H1 (cell line): ENCODE results near the gene ZNRF2. TPM values are rescaled to one million over a fixed set of nuclear protein-coding genes. Genes with fewer than 3 reads are reported as not detected.
"Not testable (repeated sequence)": the region's sequence is repeated elsewhere in the genome, so short reads cannot be mapped to it uniquely, and the experiment has no call there.

Source experiments
- CTCF ChIA-PET: fragments of 300-600 bp; sonication (Branson Sonifier 250); formaldehyde crosslinking; loops from one replicate; lab custom pipeline; 2021; ENCODE audit not compliant: partially characterized antibody; lab: Charles Lee
- POLR2A ChIA-PET: fragments of 300-600 bp; sonication (Branson Sonifier 250); formaldehyde crosslinking; loops from one replicate; lab custom pipeline; 2021; ENCODE audit warnings: inconsistent platforms; ENCODE audit not compliant: partially characterized antibody; lab: Charles Lee
- DNase-seq, 2 experiments: peaks; one replicate each; pipeline versions ENCODE4 v3.0.0 to v3.0.0-alpha.2; 2010 to 2022; ENCODE audit warnings: low spot score in 2 of 2, low read depth in 1 of 2, mixed read lengths in 1 of 2
- FAIRE-seq: peaks from 2 replicates; lab custom pipeline; 2011; peaks lifted over from hg19 to GRCh38; lab: Jason Lieb, UNC
- H2AFZ ChIP-seq: 2 replicates; pipeline ENCODE4 v1.8.1; 2012; ENCODE audit warnings: low read length, inconsistent platforms
- H2AK5ac ChIP-seq: 2 replicates; pipeline ENCODE4 v1.6.1; 2013; ENCODE audit warnings: low read depth, low read length
- H2BK120ac ChIP-seq: replicated peaks from 2 replicates; pipeline ENCODE3; 2013; ENCODE audit warnings: low read depth, low read length, inconsistent platforms
- H2BK12ac ChIP-seq: 2 replicates; pipeline ENCODE4 v1.6.1; 2013; ENCODE audit warnings: low read depth, low read length
- H2BK15ac ChIP-seq: 2 replicates; pipeline ENCODE4 v1.6.1; 2013; ENCODE audit warnings: low read length
- H2BK20ac ChIP-seq: 2 replicates; pipeline ENCODE4 v1.6.1; 2013; ENCODE audit warnings: low read length
- H2BK5ac ChIP-seq: 2 replicates; pipeline ENCODE4 v1.6.1; 2013; ENCODE audit warnings: low read depth, low read length
- H3K14ac ChIP-seq: 2 replicates; pipeline ENCODE4 v1.6.1; 2013; ENCODE audit warnings: inconsistent platforms; ENCODE audit not compliant: insufficient read length
- H3K18ac ChIP-seq: 2 replicates; pipeline ENCODE4 v1.6.1; 2013; ENCODE audit warnings: low read length; ENCODE audit errors: extremely low read depth
- H3K23ac ChIP-seq: 2 replicates; pipeline ENCODE4 v1.6.1; 2013; ENCODE audit warnings: inconsistent platforms; ENCODE audit not compliant: insufficient read length
- H3K23me2 ChIP-seq: 2 replicates; pipeline ENCODE4 v1.6.1; 2013; ENCODE audit warnings: low read depth, low read length
- H3K27ac ChIP-seq: 2 replicates; pipeline ENCODE4 v1.6.1; 2011; ENCODE audit warnings: low read depth, low read length, inconsistent platforms
- H3K27me3 ChIP-seq, 4 experiments: replicated peaks in 1 of 4; 1 replicate in 1 of 4; 2 replicates in 3 of 4; pipeline versions ENCODE4 v1.6.1 to v1.8.1; 2011 to 2013; ENCODE audit warnings: low read length in 3 of 4, mild to moderate bottlenecking in 3 of 4, inconsistent platforms in 2 of 4, mixed read lengths in 2 of 4, moderate library complexity in 1 of 4; ENCODE audit not compliant: control insufficient read depth in 3 of 4, insufficient read depth in 3 of 4; ENCODE audit errors: extremely low read depth in 1 of 4
- H3K36me3 ChIP-seq, 4 experiments: 2 replicates each; pipeline versions ENCODE4 v1.6.1 to v1.8.1; 2011 to 2013; ENCODE audit warnings: mild to moderate bottlenecking in 4 of 4, low read length in 3 of 4, moderate library complexity in 2 of 4, control low read depth in 1 of 4, inconsistent platforms in 1 of 4; ENCODE audit not compliant: insufficient read depth in 4 of 4, control insufficient read depth in 2 of 4
- H3K4ac ChIP-seq: replicated peaks from 2 replicates; pipeline ENCODE3; 2013; ENCODE audit warnings: low read length, low read depth, mixed read lengths, inconsistent platforms; ENCODE audit not compliant: insufficient read length
- H3K4me1 ChIP-seq, 4 experiments: replicated peaks in 1 of 4; 1 replicate in 1 of 4; 2 replicates in 3 of 4; pipeline versions ENCODE4 v1.6.1 to v1.8.1; 2011 to 2013; ENCODE audit warnings: low read length in 3 of 4, inconsistent platforms in 2 of 4, mixed read lengths in 1 of 4; ENCODE audit not compliant: insufficient read depth in 4 of 4, control insufficient read depth in 3 of 4
- H3K4me2 ChIP-seq, 2 experiments: 2 replicates each; pipeline versions ENCODE4 v1.6.1 to v1.8.1; 2011 to 2013; ENCODE audit warnings: low read depth in 2 of 2, low read length in 2 of 2, control low read depth in 1 of 2, inconsistent platforms in 1 of 2, mild to moderate bottlenecking in 1 of 2; ENCODE audit not compliant: insufficient read depth in 1 of 2
- H3K4me3 ChIP-seq, 4 experiments: fragments of 200-600, 300-600 bp in 1 of 4; sonication (generic), shearing (Covaris generic), sonication (Bioruptor Twin) in 1 of 4; 2 replicates each; pipeline versions ENCODE4 v1.5.1 to v1.8.1; 2011 to 2016; ENCODE audit warnings: low read length in 4 of 4, low read depth in 3 of 4, control low read depth in 2 of 4, inconsistent platforms in 2 of 4, mild to moderate bottlenecking in 2 of 4, mixed read lengths in 1 of 4, moderate library complexity in 1 of 4; ENCODE audit not compliant: insufficient read depth in 2 of 4; ENCODE audit errors: extremely low read depth in 1 of 4
- H3K56ac ChIP-seq: replicated peaks from 2 replicates; pipeline ENCODE3; 2013; ENCODE audit warnings: low read depth, mild to moderate bottlenecking, mixed read lengths, low read length, inconsistent platforms; ENCODE audit not compliant: insufficient read length
- H3K79me1 ChIP-seq: 2 replicates; pipeline ENCODE4 v1.6.1; 2013; ENCODE audit warnings: low read depth, low read length, control low read depth
- H3K79me2 ChIP-seq, 2 experiments: 2 replicates each; pipeline versions ENCODE4 v1.6.1 to v1.8.1; 2012 to 2013; ENCODE audit warnings: low read length in 2 of 2, mild to moderate bottlenecking in 2 of 2, inconsistent platforms in 1 of 2; ENCODE audit not compliant: insufficient read depth in 2 of 2, control insufficient read depth in 1 of 2
- H3K9ac ChIP-seq, 4 experiments: replicated peaks in 1 of 4; 1 replicate in 1 of 4; 2 replicates in 3 of 4; pipeline versions ENCODE4 v1.6.1 to v1.8.1; 2011 to 2013; ENCODE audit warnings: low read depth in 3 of 4, low read length in 3 of 4, control low read depth in 2 of 4, mild to moderate bottlenecking in 2 of 4, moderate library complexity in 2 of 4, inconsistent platforms in 1 of 4; ENCODE audit errors: extremely low read depth in 1 of 4
- H3K9me3 ChIP-seq, 2 experiments: 2 replicates each; pipeline versions ENCODE4 v1.6.1 to v1.8.1; 2012 to 2013; ENCODE audit warnings: mild to moderate bottlenecking in 2 of 2, moderate library complexity in 2 of 2, control low read depth in 1 of 2, inconsistent platforms in 1 of 2, low read depth in 1 of 2, low read length in 1 of 2, mixed read lengths in 1 of 2; ENCODE audit not compliant: insufficient read depth in 2 of 2
- H4K20me1 ChIP-seq, 2 experiments: replicated peaks in 1 of 2; 2 replicates each; pipeline versions ENCODE3 to v1.8.1; 2011 to 2013; ENCODE audit warnings: inconsistent platforms in 2 of 2, low read length in 2 of 2, mild to moderate bottlenecking in 1 of 2; ENCODE audit not compliant: insufficient read depth in 2 of 2, control insufficient read depth in 1 of 2
- H4K5ac ChIP-seq: 2 replicates; pipeline ENCODE4 v1.6.1; 2013; ENCODE audit warnings: low read length, low read depth, mixed read lengths, inconsistent platforms; ENCODE audit not compliant: insufficient read length
- H4K8ac ChIP-seq: 2 replicates; pipeline ENCODE4 v1.8.0; 2013; ENCODE audit warnings: mild to moderate bottlenecking, moderate library complexity, low read length, inconsistent platforms; ENCODE audit not compliant: insufficient read depth; ENCODE audit errors: extremely low read depth
- H4K91ac ChIP-seq: replicated peaks from 2 replicates; pipeline ENCODE3; 2013; ENCODE audit warnings: low read length, mixed read lengths, inconsistent platforms; ENCODE audit not compliant: insufficient read length
- WGBS, 2 experiments: shearing (Covaris generic) in 1 of 2; methylation state at CpG; one replicate each; pipeline versions ENCODE4 v1.1.6 to v1.1.7; 2013 to 2015; ENCODE audit warnings: low lambda C conversion rate in 2 of 2, mixed read lengths in 2 of 2, inconsistent platforms in 1 of 2, low coverage in 1 of 2, missing lambda C conversion rate in 1 of 2; ENCODE audit not compliant: insufficient replicate concordance in 2 of 2, insufficient coverage in 1 of 2, insufficient read length in 1 of 2; ENCODE audit errors: extremely low coverage in 1 of 2, missing lambda C conversion rate in 1 of 2; 5-methylcytosine and 5-hydroxymethylcytosine counted together
- polyA plus RNA-seq, 7 experiments: library from polyadenylated mRNA; depleted of rRNA in 3 of 7; stranded (reverse) in 5 of 7; unstranded in 2 of 7; fragments of >200 nt in 5 of 7; fragments of 200-250 nt in 2 of 7; gene quantifications; 1 replicate in 5 of 7; 2 replicates in 1 of 7; 4 replicates in 1 of 7; pipeline versions ENCODE4 v1.2.1 to v1.2.3, GENCODE V29; 2011 to 2013; ENCODE audit warnings: missing spikeins in 2 of 7, mixed read lengths in 2 of 7
- total RNA-seq: library from RNA; stranded (reverse); fragmentation: NEBNext Ultra II Directional; extraction: Animal tissue kit (Norgen Biotek cat#: 25700); gene quantifications from 2 replicates; pipeline ENCODE4 v1.2.1, GENCODE V29; 2021

ZNRF2 gene
- total and polyA plus RNA-seq, 2 of the 8 experiments (the other 6 are each of a cell fraction or from before 2014, with no cell fraction given): 2.9 to 16.2 TPM

DNA sequence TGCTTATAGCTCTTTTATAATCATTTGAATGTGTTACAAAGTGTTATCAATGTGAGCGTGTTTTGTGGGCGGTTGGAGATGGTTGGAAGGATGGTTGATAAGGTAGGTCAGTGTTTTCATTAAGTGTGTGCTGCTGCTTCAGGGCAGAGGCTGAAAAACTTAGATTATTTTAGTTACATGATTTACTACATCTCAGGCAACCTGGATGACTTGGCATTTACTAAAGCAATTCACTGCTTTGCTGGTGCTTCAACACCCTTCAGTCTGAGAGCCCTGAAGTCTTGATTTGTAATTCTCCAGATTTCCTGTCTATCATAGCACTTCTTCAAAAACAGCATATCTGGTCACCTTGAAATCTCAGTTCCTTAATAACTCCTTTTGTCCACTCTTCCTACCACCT, 11.9 kb downstream of the ZNRF2 start:
- not testable (repeated sequence) for H3K27ac ChIP-seq
- 76% methylated on average over 2 of the region's 2 CpGs; no CpG with 5 or more reads in 1 of the 2 experiments for WGBS, 2 experiments

DNA sequence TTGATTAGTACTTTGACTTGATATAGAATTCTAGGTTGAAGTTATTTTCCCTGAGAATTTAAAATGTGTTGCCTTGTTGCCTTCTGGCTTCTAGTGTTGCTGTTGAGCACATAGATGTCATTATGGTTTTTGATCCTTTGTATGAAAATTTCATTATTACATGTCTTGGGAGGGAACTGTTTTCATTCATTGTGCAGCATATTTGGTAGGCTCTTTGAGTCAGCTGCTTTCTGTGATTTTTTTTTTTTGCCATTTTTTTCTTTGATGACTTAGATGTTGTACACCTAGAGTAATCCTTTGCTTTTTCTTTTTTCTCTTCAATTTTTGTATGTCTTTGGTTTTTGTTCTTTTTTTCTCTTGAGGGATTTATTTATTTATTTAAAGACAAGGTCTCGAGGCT, 13.1 kb downstream of the ZNRF2 start:
- not testable (repeated sequence) for H4K5ac ChIP-seq, H3K27ac ChIP-seq, H2AK5ac ChIP-seq, H3K9me3 ChIP-seq, H3K14ac ChIP-seq, H3K79me1 ChIP-seq, H3K27me3 ChIP-seq, H3K23ac ChIP-seq, H3K9ac ChIP-seq, H3K23me2 ChIP-seq, H3K4me3 ChIP-seq, H2BK5ac ChIP-seq, H2BK15ac ChIP-seq, H3K4me2 ChIP-seq, FAIRE-seq, H4K8ac ChIP-seq, H2BK12ac ChIP-seq, H4K91ac ChIP-seq, H2AFZ ChIP-seq, DNase-seq, H2BK120ac ChIP-seq, H3K36me3 ChIP-seq, H3K4ac ChIP-seq, H3K18ac ChIP-seq, H2BK20ac ChIP-seq, H3K4me1 ChIP-seq, H4K20me1 ChIP-seq, H3K56ac ChIP-seq
- ChIA-PET CTCF (interaction anchor here (0.7 kb wide), 1 partner anchor 51 kb away, joined by 3 read pairs; no protein-coding TSS in a partner anchor), POLR2A (interaction anchor here (0.6 to 1.9 kb wide), 2 partner anchors 12 to 98 kb away, joined by 3 to 5 read pairs; no protein-coding TSS in a partner anchor)
- 94% methylated on average over 1 of the region's 1 CpG; no CpG with 5 or more reads in 1 of the 2 experiments for WGBS, 2 experiments
- peaks cover 0 to 80% of the 10 kb centered on the region in 2 experiments; a peak in 2 of 4 replicates for H3K79me2 ChIP-seq

More for the DNA sequence above, 11.9 kb downstream of the ZNRF2 start:
- H3K4me1 ChIP-seq, H4K5ac ChIP-seq, H3K18ac ChIP-seq, CTCF ChIA-PET, H3K4me3 ChIP-seq, H4K91ac ChIP-seq, H3K27me3 ChIP-seq, H3K36me3 ChIP-seq, H3K4ac ChIP-seq, H3K56ac ChIP-seq, H2BK15ac ChIP-seq, H4K20me1 ChIP-seq, H2BK5ac ChIP-seq, H4K8ac ChIP-seq, H3K14ac ChIP-seq, H2BK120ac ChIP-seq, H2BK12ac ChIP-seq, H2AFZ ChIP-seq, H3K9ac ChIP-seq, H2BK20ac ChIP-seq, H3K4me2 ChIP-seq, H3K23ac ChIP-seq, H3K9me3 ChIP-seq, DNase-seq, H3K23me2 ChIP-seq, H2AK5ac ChIP-seq, FAIRE-seq, H3K79me1 ChIP-seq: not testable (repeated sequence)
- POLR2A ChIA-PET: interaction anchor here (1.9 kb wide), 1 partner anchor 11 kb away, joined by 5 read pairs; no protein-coding TSS in a partner anchor
- H3K79me2 ChIP-seq: peaks cover 0 to 81% of the 10 kb centered on the region in 2 experiments; a peak in 2 of 4 replicates
